GM19324 (cell line): ENCODE results near the gene SLC25A10.

Source experiments
- ATAC-seq: cut with Tn5 transposase; IDR thresholded peaks from one replicate; pipeline ENCODE4 v1.9.1; 2021; ENCODE audit warnings: mild to moderate bottlenecking, moderate library complexity; ENCODE audit not compliant: unreplicated experiment, low FRiP score

SLC25A10 gene

GRCh38 chr17:81741049-81741593 lies 29.0 kb downstream of the SLC25A10 start:
- ATAC-seq = no peak

GRCh38 chr17:81741594-81742452 lies 29.7 kb downstream of the SLC25A10 start:
- ATAC-seq = no peak
